K562 (cell line): ENCODE measurements around the gene BAIAP3. TPM values are rescaled to one million over a fixed set of nuclear protein-coding genes. Genes with fewer than 3 reads are reported as not detected.
A peak's percentile ranks its signal among the peaks of the same experiment; 100 is the strongest.

Source experiments
- IRF2 ChIP-seq: sonication (generic); formaldehyde crosslinking; IDR thresholded peaks from 2 replicates; pipeline ENCODE4 v1.8.1; 2022; ENCODE audit warnings: mild to moderate bottlenecking, missing genetic modification reagents
- NCOA2 ChIP-seq, 2 experiments: fragments of 450-650 bp; IDR thresholded peaks; 2 replicates each; pipeline ENCODE4 v1.6.1; 2018; ENCODE audit warnings: mild to moderate bottlenecking in 2 of 2, moderate library complexity in 1 of 2; ENCODE audit not compliant: partially characterized antibody in 2 of 2
- USF1 ChIP-seq: sonication (generic); formaldehyde crosslinking; IDR thresholded peaks from 2 replicates; pipeline ENCODE4 v1.9.0; 2022; ENCODE audit warnings: mild to moderate bottlenecking, missing genetic modification reagents
- polyA plus RNA-seq, 8 experiments: library from polyadenylated mRNA; depleted of rRNA in 4 of 8; stranded (reverse) in 5 of 8; unstranded in 3 of 8; fragments of >200 nt; fragmentation: Nextera tagmentation in 2 of 8; fragmentation: Illumina TruSeq in 1 of 8; extraction: Ambion mirVana in 2 of 8; extraction: Trizol in 1 of 8; gene quantifications; 2 replicates each; pipeline versions ENCODE4 v1.2.1 to v1.2.3, GENCODE V29; 2011 to 2014; ENCODE audit warnings: inconsistent platforms in 1 of 8, missing spikeins in 1 of 8
- total RNA-seq, 7 experiments: library from RNA; depleted of rRNA in 6 of 7; stranded (reverse); fragments of >200 nt in 6 of 7; fragmentation: Illumina TruSeq in 2 of 7; extraction: Trizol in 2 of 7; gene quantifications; 2 replicates each; pipeline versions ENCODE4 v1.2.1 to v1.2.3, GENCODE V29; 2011 to 2021; ENCODE audit warnings: low replicate concordance in 1 of 7
- TF ChIP-seq, protein P1 (sequence below), 2 experiments: fragments of 450-650 bp; conservative IDR thresholded peaks; 2 replicates each; pipeline ENCODE4 v1.6.1; 2017; ENCODE audit warnings: mild to moderate bottlenecking in 2 of 2, moderate library complexity in 2 of 2
- TF ChIP-seq, protein P2 (sequence below): fragments of 450-650 bp; IDR thresholded peaks from 2 replicates; pipeline ENCODE4 v1.7.1; 2018; ENCODE audit warnings: mild to moderate bottlenecking, low read depth; ENCODE audit not compliant: partially characterized antibody

Gene BAIAP3
- total and polyA plus RNA-seq, 9 of the 15 experiments (the other 6 are each of a cell fraction or from before 2014, with no cell fraction given), result 0.03 to 4.5 (median 0.57) TPM; not detected in 1

DNA sequence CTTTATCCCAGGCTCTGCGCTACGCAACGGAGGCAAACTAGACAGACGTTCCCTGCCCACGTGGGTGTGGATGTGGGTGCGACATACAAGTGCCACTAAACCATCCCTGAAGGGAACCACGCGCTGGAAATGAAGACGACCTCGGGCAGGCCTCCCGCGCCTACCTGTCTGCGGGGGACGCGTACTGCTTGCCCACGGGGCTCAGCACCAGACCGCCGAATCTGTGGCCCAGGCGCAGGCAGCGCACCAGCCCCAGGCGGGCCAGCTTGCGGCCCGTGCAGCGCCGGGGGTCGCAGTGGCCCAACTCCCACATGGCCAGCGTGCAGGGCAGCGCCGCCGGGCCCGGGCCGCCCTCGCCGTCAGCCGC lies 17.8 kb downstream of the BAIAP3 start (continued):
- TF ChIP-seq, protein P1, sequence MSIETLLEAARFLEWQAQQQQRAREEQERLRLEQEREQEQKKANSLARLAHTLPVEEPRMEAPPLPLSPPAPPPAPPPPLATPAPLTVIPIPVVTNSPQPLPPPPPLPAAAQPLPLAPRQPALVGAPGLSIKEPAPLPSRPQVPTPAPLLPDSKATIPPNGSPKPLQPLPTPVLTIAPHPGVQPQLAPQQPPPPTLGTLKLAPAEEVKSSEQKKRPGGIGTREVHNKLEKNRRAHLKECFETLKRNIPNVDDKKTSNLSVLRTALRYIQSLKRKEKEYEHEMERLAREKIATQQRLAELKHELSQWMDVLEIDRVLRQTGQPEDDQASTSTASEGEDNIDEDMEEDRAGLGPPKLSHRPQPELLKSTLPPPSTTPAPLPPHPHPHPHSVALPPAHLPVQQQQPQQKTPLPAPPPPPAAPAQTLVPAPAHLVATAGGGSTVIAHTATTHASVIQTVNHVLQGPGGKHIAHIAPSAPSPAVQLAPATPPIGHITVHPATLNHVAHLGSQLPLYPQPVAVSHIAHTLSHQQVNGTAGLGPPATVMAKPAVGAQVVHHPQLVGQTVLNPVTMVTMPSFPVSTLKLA (conservative IDR thresholded peaks at IDR 0.05), result peak in 1 of 2 experiments; percentile 22; a peak in 1 of 4 replicates
- TF ChIP-seq, protein P2, sequence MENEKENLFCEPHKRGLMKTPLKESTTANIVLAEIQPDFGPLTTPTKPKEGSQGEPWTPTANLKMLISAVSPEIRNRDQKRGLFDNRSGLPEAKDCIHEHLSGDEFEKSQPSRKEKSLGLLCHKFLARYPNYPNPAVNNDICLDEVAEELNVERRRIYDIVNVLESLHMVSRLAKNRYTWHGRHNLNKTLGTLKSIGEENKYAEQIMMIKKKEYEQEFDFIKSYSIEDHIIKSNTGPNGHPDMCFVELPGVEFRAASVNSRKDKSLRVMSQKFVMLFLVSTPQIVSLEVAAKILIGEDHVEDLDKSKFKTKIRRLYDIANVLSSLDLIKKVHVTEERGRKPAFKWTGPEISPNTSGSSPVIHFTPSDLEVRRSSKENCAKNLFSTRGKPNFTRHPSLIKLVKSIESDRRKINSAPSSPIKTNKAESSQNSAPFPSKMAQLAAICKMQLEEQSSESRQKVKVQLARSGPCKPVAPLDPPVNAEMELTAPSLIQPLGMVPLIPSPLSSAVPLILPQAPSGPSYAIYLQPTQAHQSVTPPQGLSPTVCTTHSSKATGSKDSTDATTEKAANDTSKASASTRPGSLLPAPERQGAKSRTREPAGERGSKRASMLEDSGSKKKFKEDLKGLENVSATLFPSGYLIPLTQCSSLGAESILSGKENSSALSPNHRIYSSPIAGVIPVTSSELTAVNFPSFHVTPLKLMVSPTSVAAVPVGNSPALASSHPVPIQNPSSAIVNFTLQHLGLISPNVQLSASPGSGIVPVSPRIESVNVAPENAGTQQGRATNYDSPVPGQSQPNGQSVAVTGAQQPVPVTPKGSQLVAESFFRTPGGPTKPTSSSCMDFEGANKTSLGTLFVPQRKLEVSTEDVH, result no peak
- TF ChIP-seq USF1 (peak; percentile 48; the same call in 1 of the 2 replicates), IRF2 (no peak), NCOA2 (IDR thresholded peaks at IDR 0.05; ENCODE audit: partially characterized antibody in 2 of 2) (no peak)
